Measurements from ENCODE around the gene PXDC1. TPM values are rescaled to one million over a fixed set of nuclear protein-coding genes. Genes with fewer than 3 reads are reported as not detected.

The PXDC1 gene
- total and polyA plus RNA-seq, 4 donors: 24.1 to 106 (median 77.6) TPM

DNA sequence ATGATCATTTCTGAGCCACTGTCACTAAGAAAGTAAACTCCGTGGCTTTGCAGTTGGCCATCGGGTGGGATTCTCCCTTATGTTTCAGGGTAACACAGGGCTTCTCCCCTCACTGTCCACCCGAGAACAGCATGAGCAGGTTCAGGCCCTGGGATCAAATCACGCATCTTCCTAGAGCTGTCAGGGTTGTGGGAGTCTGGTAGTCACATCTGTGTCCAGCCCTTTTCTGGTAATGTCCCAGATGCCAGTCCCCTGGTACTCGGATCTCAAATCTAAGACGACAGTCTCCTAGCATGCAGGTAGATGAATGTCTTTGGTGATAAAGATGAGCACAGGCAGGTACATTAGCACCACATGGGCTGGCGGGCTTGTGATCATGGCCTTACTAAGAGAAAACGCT, 4.8 kb downstream of the PXDC1 start:
- peaks cover 0 to 5% (median 0%) of the 10 kb centered on the region in 4 donors for H3K36me3 ChIP-seq (ENCODE audit: control insufficient read depth in 4 of 4, insufficient read depth in 3 of 4, low read depth in 1 of 4, low read length in 3 of 4)
- no peak overlapping the region for H3K9ac ChIP-seq (ENCODE audit: low read depth in 1 of 2, low read length in 2 of 2)
- H3K4me1 ChIP-seq (ENCODE audit: control insufficient read depth in 4 of 4, insufficient read depth in 4 of 4, low read length in 3 of 4): peaks cover 23 to 80% (median 65%) of the 10 kb centered on the region in 4 donors
- no peak for DNase-seq (ENCODE audit: low spot score)
- H3K9me3 ChIP-seq (ENCODE audit: control insufficient read depth in 4 of 4, low read length in 3 of 4): no peaks in the 10 kb centered on the region
- TF ChIP-seq RXRA (IDR thresholded peaks at IDR 0.05): no peak
- TF ChIP-seq YY1 (IDR thresholded peaks at IDR 0.05): no peak
- TF ChIP-seq GABPA (IDR thresholded peaks at IDR 0.05 in 1 of 2, conservative IDR thresholded peaks at IDR 0.05 in 1 of 2): no peak
- TF ChIP-seq, protein P1, sequence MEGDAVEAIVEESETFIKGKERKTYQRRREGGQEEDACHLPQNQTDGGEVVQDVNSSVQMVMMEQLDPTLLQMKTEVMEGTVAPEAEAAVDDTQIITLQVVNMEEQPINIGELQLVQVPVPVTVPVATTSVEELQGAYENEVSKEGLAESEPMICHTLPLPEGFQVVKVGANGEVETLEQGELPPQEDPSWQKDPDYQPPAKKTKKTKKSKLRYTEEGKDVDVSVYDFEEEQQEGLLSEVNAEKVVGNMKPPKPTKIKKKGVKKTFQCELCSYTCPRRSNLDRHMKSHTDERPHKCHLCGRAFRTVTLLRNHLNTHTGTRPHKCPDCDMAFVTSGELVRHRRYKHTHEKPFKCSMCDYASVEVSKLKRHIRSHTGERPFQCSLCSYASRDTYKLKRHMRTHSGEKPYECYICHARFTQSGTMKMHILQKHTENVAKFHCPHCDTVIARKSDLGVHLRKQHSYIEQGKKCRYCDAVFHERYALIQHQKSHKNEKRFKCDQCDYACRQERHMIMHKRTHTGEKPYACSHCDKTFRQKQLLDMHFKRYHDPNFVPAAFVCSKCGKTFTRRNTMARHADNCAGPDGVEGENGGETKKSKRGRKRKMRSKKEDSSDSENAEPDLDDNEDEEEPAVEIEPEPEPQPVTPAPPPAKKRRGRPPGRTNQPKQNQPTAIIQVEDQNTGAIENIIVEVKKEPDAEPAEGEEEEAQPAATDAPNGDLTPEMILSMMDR (IDR thresholded peaks at IDR 0.05; ENCODE audit: low read depth, low read length, missing input control): no peak
- no peak for TF ChIP-seq RAD21 (IDR thresholded peaks at IDR 0.05)
- TF ChIP-seq, protein P2, sequence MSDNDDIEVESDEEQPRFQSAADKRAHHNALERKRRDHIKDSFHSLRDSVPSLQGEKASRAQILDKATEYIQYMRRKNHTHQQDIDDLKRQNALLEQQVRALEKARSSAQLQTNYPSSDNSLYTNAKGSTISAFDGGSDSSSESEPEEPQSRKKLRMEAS (IDR thresholded peaks at IDR 0.05): no peak
- no peak for TF ChIP-seq SP1 (IDR thresholded peaks at IDR 0.05)
- no peak for TF ChIP-seq EGR1 (IDR thresholded peaks at IDR 0.05; ENCODE audit: low read depth in 2 of 2)
- TF ChIP-seq JUND (IDR thresholded peaks at IDR 0.05): no peak
- TF ChIP-seq, protein P3, sequence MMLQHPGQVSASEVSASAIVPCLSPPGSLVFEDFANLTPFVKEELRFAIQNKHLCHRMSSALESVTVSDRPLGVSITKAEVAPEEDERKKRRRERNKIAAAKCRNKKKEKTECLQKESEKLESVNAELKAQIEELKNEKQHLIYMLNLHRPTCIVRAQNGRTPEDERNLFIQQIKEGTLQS (IDR thresholded peaks at IDR 0.05): no peak
- TF ChIP-seq REST (IDR thresholded peaks at IDR 0.05): no peak
- no peak for TF ChIP-seq FOXA2 (IDR thresholded peaks at IDR 0.05)
- TF ChIP-seq, protein P4, sequence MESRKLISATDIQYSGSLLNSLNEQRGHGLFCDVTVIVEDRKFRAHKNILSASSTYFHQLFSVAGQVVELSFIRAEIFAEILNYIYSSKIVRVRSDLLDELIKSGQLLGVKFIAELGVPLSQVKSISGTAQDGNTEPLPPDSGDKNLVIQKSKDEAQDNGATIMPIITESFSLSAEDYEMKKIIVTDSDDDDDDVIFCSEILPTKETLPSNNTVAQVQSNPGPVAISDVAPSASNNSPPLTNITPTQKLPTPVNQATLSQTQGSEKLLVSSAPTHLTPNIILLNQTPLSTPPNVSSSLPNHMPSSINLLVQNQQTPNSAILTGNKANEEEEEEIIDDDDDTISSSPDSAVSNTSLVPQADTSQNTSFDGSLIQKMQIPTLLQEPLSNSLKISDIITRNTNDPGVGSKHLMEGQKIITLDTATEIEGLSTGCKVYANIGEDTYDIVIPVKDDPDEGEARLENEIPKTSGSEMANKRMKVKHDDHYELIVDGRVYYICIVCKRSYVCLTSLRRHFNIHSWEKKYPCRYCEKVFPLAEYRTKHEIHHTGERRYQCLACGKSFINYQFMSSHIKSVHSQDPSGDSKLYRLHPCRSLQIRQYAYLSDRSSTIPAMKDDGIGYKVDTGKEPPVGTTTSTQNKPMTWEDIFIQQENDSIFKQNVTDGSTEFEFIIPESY (IDR thresholded peaks at IDR 0.05): no peak
- TF ChIP-seq HNF4G (IDR thresholded peaks at IDR 0.05): no peak
- no peak for TF ChIP-seq FOXA1 (IDR thresholded peaks at IDR 0.05)
- WGBS: 96% methylated on average over 8 of the region's 8 CpGs
- H3K27me3 ChIP-seq (ENCODE audit: control insufficient read depth in 4 of 4, insufficient read depth in 4 of 4, low read length in 3 of 4): no peaks in the 10 kb centered on the region
- H3K27ac ChIP-seq (ENCODE audit: low read depth in 1 of 2, low read length in 2 of 2): peak overlapping the region; percentile 81 to 96
- H3K4me3 ChIP-seq (ENCODE audit: low read depth in 1 of 3, low read length in 3 of 3): no peak overlapping the region

GRCh38 chr6:3746119-3746691, 5.3 kb downstream of the PXDC1 start:
- no peak for DNase-seq (ENCODE audit: low spot score)
- WGBS: 79% methylated on average over 11 of the region's 11 CpGs
- H3K4me3 ChIP-seq (ENCODE audit: low read depth in 1 of 3, low read length in 3 of 3): no peak overlapping the region
- H3K9me3 ChIP-seq (ENCODE audit: control insufficient read depth in 4 of 4, low read length in 3 of 4): no peaks in the 10 kb centered on the region
- H3K27me3 ChIP-seq (ENCODE audit: control insufficient read depth in 4 of 4, insufficient read depth in 4 of 4, low read length in 3 of 4): no peaks in the 10 kb centered on the region
- TF ChIP-seq GABPA (IDR thresholded peaks at IDR 0.05 in 1 of 2, conservative IDR thresholded peaks at IDR 0.05 in 1 of 2): no peak
- TF ChIP-seq RAD21 (IDR thresholded peaks at IDR 0.05): no peak
- no peak for TF ChIP-seq HNF4G (IDR thresholded peaks at IDR 0.05)
- no peak for TF ChIP-seq JUND (IDR thresholded peaks at IDR 0.05)
- TF ChIP-seq, protein P2 (IDR thresholded peaks at IDR 0.05): no peak
- TF ChIP-seq HNF4A (conservative IDR thresholded peaks at IDR 0.05): no peak
- no peak for TF ChIP-seq FOXA1 (IDR thresholded peaks at IDR 0.05)
- TF ChIP-seq SP1 (IDR thresholded peaks at IDR 0.05): no peak
- TF ChIP-seq YY1 (IDR thresholded peaks at IDR 0.05): no peak
- H3K27ac ChIP-seq (ENCODE audit: low read depth in 1 of 2, low read length in 2 of 2): peak overlapping the region; percentile 81 to 96
- no peak overlapping the region for H3K9ac ChIP-seq (ENCODE audit: low read depth in 1 of 2, low read length in 2 of 2)
- H3K4me1 ChIP-seq (ENCODE audit: control insufficient read depth in 4 of 4, insufficient read depth in 4 of 4, low read length in 3 of 4): peaks cover 23 to 85% (median 67%) of the 10 kb centered on the region in 4 donors
- peaks cover 0 to 5% (median 0%) of the 10 kb centered on the region in 4 donors for H3K36me3 ChIP-seq (ENCODE audit: control insufficient read depth in 4 of 4, insufficient read depth in 3 of 4, low read depth in 1 of 4, low read length in 3 of 4)

Data from liver (tissue), 9 donors.